ENCODE results near the gene DGKI. TPM values are rescaled to one million over a fixed set of nuclear protein-coding genes. Genes with fewer than 3 reads are reported as not detected.

The DGKI gene
- total and polyA plus RNA-seq, 2 of the 4 experiments (the other 2 are of a cell fraction): 3.9 to 15.8 TPM

DNA sequence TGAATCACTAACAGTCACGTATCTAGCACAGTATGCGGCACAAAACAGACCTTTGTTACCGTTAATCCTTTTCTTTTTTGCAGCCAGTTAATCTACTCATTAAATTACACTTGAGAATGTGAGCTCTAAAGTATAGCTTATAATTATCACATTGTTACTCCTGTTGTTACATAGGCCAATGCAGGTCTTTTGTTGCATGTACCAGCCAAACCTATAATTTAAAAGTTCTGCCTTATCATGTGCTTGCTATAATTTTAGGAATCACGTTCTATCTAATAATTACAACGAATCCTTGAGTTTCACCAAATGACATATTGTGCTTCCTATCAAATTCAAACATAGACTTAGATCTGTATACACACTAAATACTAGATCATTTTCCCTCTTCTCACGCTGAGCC lies 245.1 kb downstream of the DGKI start:
- H3K4me1 ChIP-seq (ENCODE audit: control insufficient read depth, insufficient read depth, low read length): no peaks in the 10 kb centered on the region
- H2BK120ac ChIP-seq (ENCODE audit: low read depth, low read length): no peak overlapping the region
- DNase-seq (no peak), ATAC-seq (ENCODE audit: low read depth) (no peak)
- in situ Hi-C loops (cut with MboI; ENCODE audit: low sequenced_read_pairs): loop anchor here (25.0 kb wide), 3 partner anchors 914 to 1489 kb away; no protein-coding TSS in a partner anchor
- no peak overlapping the region for H2AK5ac ChIP-seq (ENCODE audit: low read depth, low read length)
- H3K9me1 ChIP-seq (ENCODE audit: insufficient read depth, low read length): no peaks in the 10 kb centered on the region
- H4K5ac ChIP-seq (ENCODE audit: low read depth, low read length): no peak overlapping the region
- H3K36me3 ChIP-seq (ENCODE audit: control insufficient read depth, insufficient read depth, low read length): no peaks in the 10 kb centered on the region
- H3K27me3 ChIP-seq (ENCODE audit: control insufficient read depth, insufficient read depth, low read length): no peaks in the 10 kb centered on the region
- H2AK9ac ChIP-seq (replicated peaks; ENCODE audit: low read depth, low read length, poor library complexity): no peak overlapping the region
- H2BK15ac ChIP-seq (ENCODE audit: low read depth, low read length): no peak overlapping the region
- CTCF ChIA-PET: no interaction called here
- no peak overlapping the region for H3K27ac ChIP-seq (ENCODE audit: insufficient read depth, low read length)
- H3K4me2 ChIP-seq (ENCODE audit: low read depth, low read length): no peak overlapping the region
- no peak overlapping the region for H4K8ac ChIP-seq (ENCODE audit: low read depth in 2 of 2, low read length in 2 of 2)
- H3K9me3 ChIP-seq (ENCODE audit: control insufficient read depth, insufficient read depth, low read length): no peaks in the 10 kb centered on the region
- no peaks in the 10 kb centered on the region for H3K79me1 ChIP-seq (ENCODE audit: low read depth in 1 of 2, low read length in 2 of 2)
- intact Hi-C loops (cut with micrococcal nuclease): no loop called here
- no peak overlapping the region for H2BK20ac ChIP-seq (ENCODE audit: low read depth, low read length)
- no peak overlapping the region for H3K4me3 ChIP-seq (ENCODE audit: insufficient read depth, low read depth, low read length)
- dilution Hi-C loops (cut with HindIII; ENCODE audit: low sequenced_read_pairs, unreplicated experiment): loop anchor here (25.0 kb wide), 1 partner anchor 411 kb away; the partner anchor contains the start of gene CREB3L2
- H4K20me1 ChIP-seq (ENCODE audit: insufficient read depth, low read length): no peaks in the 10 kb centered on the region
- TF ChIP-seq, protein P1, sequence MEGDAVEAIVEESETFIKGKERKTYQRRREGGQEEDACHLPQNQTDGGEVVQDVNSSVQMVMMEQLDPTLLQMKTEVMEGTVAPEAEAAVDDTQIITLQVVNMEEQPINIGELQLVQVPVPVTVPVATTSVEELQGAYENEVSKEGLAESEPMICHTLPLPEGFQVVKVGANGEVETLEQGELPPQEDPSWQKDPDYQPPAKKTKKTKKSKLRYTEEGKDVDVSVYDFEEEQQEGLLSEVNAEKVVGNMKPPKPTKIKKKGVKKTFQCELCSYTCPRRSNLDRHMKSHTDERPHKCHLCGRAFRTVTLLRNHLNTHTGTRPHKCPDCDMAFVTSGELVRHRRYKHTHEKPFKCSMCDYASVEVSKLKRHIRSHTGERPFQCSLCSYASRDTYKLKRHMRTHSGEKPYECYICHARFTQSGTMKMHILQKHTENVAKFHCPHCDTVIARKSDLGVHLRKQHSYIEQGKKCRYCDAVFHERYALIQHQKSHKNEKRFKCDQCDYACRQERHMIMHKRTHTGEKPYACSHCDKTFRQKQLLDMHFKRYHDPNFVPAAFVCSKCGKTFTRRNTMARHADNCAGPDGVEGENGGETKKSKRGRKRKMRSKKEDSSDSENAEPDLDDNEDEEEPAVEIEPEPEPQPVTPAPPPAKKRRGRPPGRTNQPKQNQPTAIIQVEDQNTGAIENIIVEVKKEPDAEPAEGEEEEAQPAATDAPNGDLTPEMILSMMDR (conservative IDR thresholded peaks at IDR 0.05; ENCODE audit: low read depth, low read length): no peak
- no peak for TF ChIP-seq MAZ (IDR thresholded peaks at IDR 0.05; ENCODE audit: borderline replicate concordance, low read depth, low read length)
- TF ChIP-seq RCOR1 (IDR thresholded peaks at IDR 0.05; ENCODE audit: insufficient replicate concordance, low read length): no peak
- TF ChIP-seq RFX5 (IDR thresholded peaks at IDR 0.05; ENCODE audit: low read depth, low read length): no peak
- TF ChIP-seq POLR2A (IDR thresholded peaks at IDR 0.05; ENCODE audit: low read depth, low read length): no peak
- no peak overlapping the region for H3K9ac ChIP-seq (ENCODE audit: low read depth, low read length)
- H3K23ac ChIP-seq (ENCODE audit: low read depth, low read length): no peak overlapping the region
- no peak overlapping the region for H4K91ac ChIP-seq (ENCODE audit: insufficient read depth, low read depth, low read length)
- POLR2A ChIA-PET (ENCODE audit: unreplicated experiment): no interaction called here
- no peak overlapping the region for H3K18ac ChIP-seq (ENCODE audit: low read depth, low read length)
- H3K14ac ChIP-seq (replicated peaks; ENCODE audit: low read depth, low read length): no peak overlapping the region
- H2AFZ ChIP-seq (replicated peaks; ENCODE audit: low read length, poor library complexity): no peak overlapping the region
- no TSS peak for BruUV-seq (replicated peaks)
- no peak overlapping the region for H3K4ac ChIP-seq (ENCODE audit: low read depth, low read length)
- H3K56ac ChIP-seq (ENCODE audit: extremely low read depth, insufficient read depth, low read length): no peak overlapping the region
- no peak overlapping the region for H2BK5ac ChIP-seq (ENCODE audit: low read depth, low read length, poor library complexity, severe bottlenecking)
- WGBS, 2 experiments (ENCODE audit: extremely low coverage in 2 of 2, insufficient read length in 1 of 2): no CpG with 5 or more reads among the region's 6 CpGs
